Sigmoid colon (tissue), 4 donors: Measurements from ENCODE around the gene WDR88.
"Not testable (repeated sequence)": the region's sequence is repeated elsewhere in the genome, so short reads cannot be mapped to it uniquely, and the experiment has no call there.

Experiments
- CTCF ChIP-seq, 4 experiments: fragments of 450-650 bp in 3 of 4; fragments of 200-600 bp in 1 of 4; IDR thresholded peaks; one replicate each; pipeline ENCODE4 v1.5.1; 2016 to 2019; ENCODE audit warnings: antibody characterized with exemption in 4 of 4, mild to moderate bottlenecking in 3 of 4, moderate library complexity in 2 of 4
- POLR2A ChIP-seq, 2 donors: fragments of 450-650 bp; IDR thresholded peaks; one replicate each; pipeline ENCODE4 v1.6.1; 2016; ENCODE audit warnings: antibody characterized with exemption in 2 of 2, mild to moderate bottlenecking in 2 of 2, moderate library complexity in 2 of 2
- POLR2AphosphoS5 ChIP-seq, 4 donors: sonication (generic); formaldehyde crosslinking; IDR thresholded peaks; one replicate each; pipeline ENCODE4 v1.6.1; 2017; ENCODE audit warnings: antibody characterized with exemption in 4 of 4

DNA sequence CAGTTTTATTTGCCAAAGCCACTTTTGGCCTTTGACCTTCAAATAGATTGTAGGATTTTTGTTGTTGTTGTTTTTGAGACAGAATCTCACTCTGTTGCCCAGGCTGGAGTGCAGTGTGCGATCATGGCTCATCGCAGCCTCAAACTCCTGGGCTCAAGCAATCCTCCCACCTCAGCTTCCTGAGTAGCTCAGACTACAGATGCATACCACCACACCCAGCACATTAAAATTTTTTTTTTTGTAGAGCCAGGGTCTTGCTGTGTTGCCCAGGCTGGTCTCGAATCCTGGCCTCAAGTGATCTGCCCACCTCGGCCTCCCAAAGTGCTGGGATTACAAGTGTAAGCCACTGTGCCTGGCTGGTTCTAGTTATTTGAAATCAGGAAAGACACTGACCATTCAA, 59.2 kb downstream of the WDR88 start:
- not testable (repeated sequence) for TF ChIP-seq CTCF, POLR2A, POLR2AphosphoS5 (IDR thresholded peaks at IDR 0.05)
